IgD-negative memory B cell (primary cell): Measurements from ENCODE around the gene GNAS. TPM values are rescaled to one million over a fixed set of nuclear protein-coding genes. Genes with fewer than 3 reads are reported as not detected.
"Not testable (repeated sequence)": the region's sequence is repeated elsewhere in the genome, so short reads cannot be mapped to it uniquely, and the experiment has no call there.

Source experiments
- H3K27ac Mint-ChIP-seq, 3 donors: one replicate each; pipeline ENCODE4 v1.8.0; 2020 to 2022; ENCODE audit warnings: mild to moderate bottlenecking in 3 of 3, mixed read lengths in 3 of 3, moderate library complexity in 1 of 3
- H3K27me3 Mint-ChIP-seq: one replicate; pipeline ENCODE4 v1.8.0; 2021; ENCODE audit warnings: mixed read lengths
- H3K36me3 Mint-ChIP-seq: one replicate; pipeline ENCODE4 v1.8.0; 2020; ENCODE audit warnings: mild to moderate bottlenecking, mixed read lengths
- H3K4me1 Mint-ChIP-seq, 3 donors: one replicate each; pipeline ENCODE4 v1.8.0; 2020 to 2022; ENCODE audit warnings: mixed read lengths in 3 of 3, mild to moderate bottlenecking in 1 of 3
- H3K4me3 Mint-ChIP-seq, 4 donors: one replicate each; pipeline ENCODE4 v1.8.0; 2020 to 2022; ENCODE audit warnings: mild to moderate bottlenecking in 4 of 4, mixed read lengths in 4 of 4, moderate library complexity in 3 of 4
- H3K9me3 Mint-ChIP-seq, 3 donors: one replicate each; pipeline ENCODE4 v1.8.0; 2020 to 2021; ENCODE audit warnings: mixed read lengths in 3 of 3, mild to moderate bottlenecking in 1 of 3
- polyA plus RNA-seq: library from polyadenylated mRNA; unstranded; fragments of 300-500 nt; fragmentation: Illumina TruSeq; gene quantifications from one replicate; pipeline ENCODE4 v1.2.3, GENCODE V29; 2021

GNAS gene
- polyA plus RNA-seq, 1 donor from 2014 or later: 203 TPM

DNA sequence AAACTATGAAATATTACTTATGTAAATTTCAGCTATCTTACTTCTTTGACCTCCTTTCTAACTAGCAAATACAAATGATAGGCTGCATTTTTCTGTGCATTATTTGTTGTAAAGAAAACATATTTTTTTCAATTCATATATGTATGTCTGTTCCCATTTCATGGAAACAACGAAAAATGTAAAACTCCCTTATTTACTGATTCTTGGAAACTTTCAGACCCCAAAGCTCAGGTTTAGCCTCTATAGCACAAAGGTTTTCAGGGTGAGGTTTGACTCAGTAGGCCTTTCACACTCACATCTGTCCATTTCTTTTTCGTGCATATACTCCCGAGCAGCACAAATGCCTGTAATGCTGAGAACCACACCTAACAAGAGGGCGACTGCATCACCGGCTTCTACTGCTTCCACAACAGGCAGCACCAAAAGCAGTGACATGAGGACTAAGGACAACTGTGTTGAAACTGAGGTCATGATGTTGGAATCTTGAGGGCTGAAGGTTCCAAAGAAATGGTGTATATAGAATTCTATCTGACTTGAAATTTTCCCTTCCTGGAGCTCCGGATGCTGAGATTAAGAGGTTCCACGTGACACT, 95.4 kb downstream of the GNAS start:
- not testable (repeated sequence) for H3K36me3 Mint-ChIP-seq, H3K9me3 Mint-ChIP-seq, H3K27me3 Mint-ChIP-seq, H3K4me1 Mint-ChIP-seq, H3K4me3 Mint-ChIP-seq, H3K27ac Mint-ChIP-seq

DNA sequence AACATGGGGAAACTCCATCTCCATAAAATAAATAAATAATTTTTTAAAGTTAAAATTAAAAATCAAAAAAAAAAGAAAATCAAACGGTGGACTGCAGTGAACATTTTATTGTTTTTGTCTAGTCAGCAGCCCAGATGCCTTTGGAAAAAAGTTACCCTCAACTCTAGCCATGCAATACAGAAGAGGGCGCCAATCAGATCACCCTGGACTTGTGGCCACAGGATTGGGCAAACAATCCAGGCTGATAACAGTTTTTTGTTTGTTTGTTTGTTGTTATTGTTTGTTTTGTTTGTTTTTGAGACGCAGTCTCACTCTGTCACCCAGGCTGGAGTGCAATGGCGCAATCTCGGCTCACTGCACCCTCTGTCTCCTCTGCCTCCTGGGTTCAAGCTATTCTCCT, 98.1 kb downstream of the GNAS start:
- H3K36me3 Mint-ChIP-seq: no peaks in the 10 kb centered on the region
- H3K27ac Mint-ChIP-seq: no peak overlapping the region
- peaks cover 0 to 2% (median 0%) of the 10 kb centered on the region in 3 donors for H3K9me3 Mint-ChIP-seq
- H3K4me3 Mint-ChIP-seq: no peak overlapping the region
- H3K27me3 Mint-ChIP-seq: peaks cover 9% of the 10 kb centered on the region
- peaks cover 4 to 7% (median 5%) of the 10 kb centered on the region in 3 donors for H3K4me1 Mint-ChIP-seq

DNA sequence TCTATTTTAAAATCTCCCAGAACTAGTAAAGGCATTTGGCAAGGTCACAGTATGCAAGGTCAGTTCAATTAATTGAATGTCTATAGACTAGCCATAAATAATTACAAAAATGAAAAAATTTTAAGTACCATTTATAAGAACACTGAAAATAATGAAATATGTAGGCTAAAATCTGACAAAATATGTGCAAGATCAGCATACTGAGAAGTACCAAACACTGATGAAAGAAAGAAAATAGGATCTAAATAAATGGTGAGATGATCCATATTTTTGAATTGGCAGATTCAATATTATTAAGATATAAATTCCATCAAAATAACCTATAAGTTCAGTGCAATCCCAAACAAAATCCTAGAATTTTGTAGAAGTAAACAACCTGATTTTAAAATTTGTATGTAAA, 100.5 kb downstream of the GNAS start:
- Mint-ChIP-seq H3K9me3 (peaks cover 0 to 2% (median 0%) of the 10 kb centered on the region in 3 donors), H3K4me1 (no peaks in the 10 kb centered on the region), H3K36me3 (no peaks in the 10 kb centered on the region), H3K27ac (no peak overlapping the region), H3K4me3 (no peak overlapping the region), H3K27me3 (peaks cover 9% of the 10 kb centered on the region)

DNA sequence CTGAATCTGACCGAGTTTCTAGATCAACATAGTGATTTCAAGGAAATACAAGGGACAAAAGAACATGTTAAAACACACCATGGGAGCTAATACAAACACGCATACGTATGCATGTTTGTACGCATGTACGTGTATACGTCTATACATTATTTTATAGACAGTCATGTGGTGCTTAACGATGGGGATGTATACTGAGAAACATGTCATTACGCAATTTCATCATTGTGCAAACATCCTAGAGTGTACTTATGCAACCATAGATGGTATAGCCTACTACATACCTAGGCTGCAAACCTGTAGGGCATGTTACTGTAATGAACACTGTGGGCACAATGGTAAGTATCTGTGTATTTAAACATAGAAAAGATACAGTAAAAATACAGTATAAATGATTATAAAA, 103.6 kb downstream of the GNAS start:
- Mint-ChIP-seq H3K4me1 (no peaks in the 10 kb centered on the region), H3K4me3 (no peak overlapping the region), H3K36me3 (no peaks in the 10 kb centered on the region), H3K27ac (no peak overlapping the region), H3K9me3 (peaks cover 0 to 2% (median 0%) of the 10 kb centered on the region in 3 donors), H3K27me3 (peaks cover 6% of the 10 kb centered on the region)

DNA sequence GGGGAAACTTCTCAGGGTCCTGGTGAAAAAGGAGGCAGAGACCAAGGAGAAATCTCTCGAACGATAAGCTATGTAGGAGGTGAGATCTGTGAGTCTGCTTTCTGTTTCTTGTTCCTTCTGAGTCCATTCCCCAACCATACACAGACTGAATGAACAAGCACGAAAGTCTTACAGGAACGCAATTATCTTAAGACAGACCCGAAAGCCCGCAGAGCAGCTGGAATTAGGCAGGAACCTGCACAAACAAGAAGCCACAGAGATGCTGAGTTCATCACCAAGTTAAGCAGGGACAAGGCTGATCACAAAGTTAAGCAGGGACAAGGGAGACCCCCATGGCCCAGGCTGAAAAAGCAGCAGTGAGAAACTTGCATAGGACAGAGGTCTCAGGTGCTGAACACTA, 107.1 kb downstream of the GNAS start:
- Mint-ChIP-seq H3K27me3 (peaks cover 4% of the 10 kb centered on the region), H3K9me3 (peaks cover 2 to 9% (median 6%) of the 10 kb centered on the region in 3 donors), H3K4me3 (no peak overlapping the region), H3K27ac (no peak overlapping the region), H3K4me1 (peaks cover 0 to 2% (median 0%) of the 10 kb centered on the region in 3 donors), H3K36me3 (peaks cover 5% of the 10 kb centered on the region)

Other genes starting within 250 kb of the GNAS start
- 18.7 TPM for gene STX16, start 201.4 kb upstream of the GNAS start, polyA plus RNA-seq
- gene NPEPL1, start 159.9 kb upstream of the GNAS start, polyA plus RNA-seq: 6.9 TPM
- gene GNAS-AS1, start 1.8 kb upstream of the GNAS start, polyA plus RNA-seq: not detected
- 79.6 TPM for gene NELFCD, start 128.5 kb downstream of the GNAS start, polyA plus RNA-seq
- 34.7 TPM for gene CTSZ, start 154.5 kb downstream of the GNAS start, polyA plus RNA-seq
- 7.8 TPM for gene TUBB1, start 166.7 kb downstream of the GNAS start, polyA plus RNA-seq
- 103 TPM for gene ATP5F1E, start 179.6 kb downstream of the GNAS start, polyA plus RNA-seq
- 36.5 TPM for gene PRELID3B, start 190.1 kb downstream of the GNAS start, polyA plus RNA-seq